ENCODE results near the gene KLRF1.
A peak's percentile ranks its signal among the peaks of the same experiment; 100 is the strongest.

Gene KLRF1

GRCh38 chr12:9796346-9796745 is 30.9 kb upstream of the KLRF1 start:
- Histone ChIP-seq H4K20me1 (ENCODE audit: insufficient read depth, low read length) (no peaks in the 10 kb centered on the region), H2AFZ (ENCODE audit: low read depth, low read length) (no peak overlapping the region), H3K9ac (ENCODE audit: low read length) (no peak overlapping the region), H3K9me3 (ENCODE audit: insufficient read depth, low read length) (no peaks in the 10 kb centered on the region), H3K79me2 (ENCODE audit: low read length) (no peaks in the 10 kb centered on the region), H3K4me3 (ENCODE audit: low read length) (no peak overlapping the region), H3K27ac (ENCODE audit: low read length) (no peak overlapping the region), H3K27me3 (ENCODE audit: low read depth, low read length) (no peaks in the 10 kb centered on the region), H3K36me3 (replicated peaks; ENCODE audit: low read depth, low read length) (no peaks in the 10 kb centered on the region), H3K4me2 (ENCODE audit: low read length) (0 out of 2 replicates have a peak overlapping the region, but pooled peaks have one; percentile 20), H3K4me1 (ENCODE audit: low read length) (peaks cover 56% of the 10 kb centered on the region)
- TF ChIP-seq EZH2phosphoT487 (IDR thresholded peaks at IDR 0.05; ENCODE audit: low read depth) = no peak
- no peak for TF ChIP-seq CTCF (IDR thresholded peaks at IDR 0.05; ENCODE audit: low read depth, low read length)

GRCh38 chr12:9796971-9797370 is 30.3 kb upstream of the KLRF1 start:
- peak overlapping the region; percentile 20 for H3K4me2 ChIP-seq (ENCODE audit: low read length)

GRCh38 chr12:9797722-9798619 is 29.3 kb upstream of the KLRF1 start:
- H3K36me3 ChIP-seq (replicated peaks; ENCODE audit: low read depth, low read length) = no peaks in the 10 kb centered on the region
- H3K27me3 ChIP-seq (ENCODE audit: low read depth, low read length) = no peaks in the 10 kb centered on the region
- no peak overlapping the region for H3K27ac ChIP-seq (ENCODE audit: low read length)
- peak; percentile 95 for TF ChIP-seq CTCF (IDR thresholded peaks at IDR 0.05; ENCODE audit: low read depth, low read length)
- TF ChIP-seq EZH2phosphoT487 (IDR thresholded peaks at IDR 0.05; ENCODE audit: low read depth) = no peak
- H4K20me1 ChIP-seq (ENCODE audit: insufficient read depth, low read length) = no peaks in the 10 kb centered on the region
- H3K4me2 ChIP-seq (ENCODE audit: low read length) = no peak overlapping the region
- H3K4me1 ChIP-seq (ENCODE audit: low read length) = peaks cover 48% of the 10 kb centered on the region
- no peak overlapping the region for H3K4me3 ChIP-seq (ENCODE audit: low read length)
- no peak overlapping the region for H2AFZ ChIP-seq (ENCODE audit: low read depth, low read length)
- H3K79me2 ChIP-seq (ENCODE audit: low read length) = no peaks in the 10 kb centered on the region
- H3K9ac ChIP-seq (ENCODE audit: low read length) = no peak overlapping the region
- H3K9me3 ChIP-seq (ENCODE audit: insufficient read depth, low read length) = no peaks in the 10 kb centered on the region

More at GRCh38 chr12:9796971-9797370, 30.3 kb upstream of the KLRF1 start:
- Histone ChIP-seq H3K4me1 (ENCODE audit: low read length) (peaks cover 55% of the 10 kb centered on the region), H3K9ac (ENCODE audit: low read length) (0 out of 2 replicates have a peak overlapping the region, but pooled peaks have one; percentile 5), H3K36me3 (replicated peaks; ENCODE audit: low read depth, low read length) (no peaks in the 10 kb centered on the region), H3K4me3 (ENCODE audit: low read length) (no peak overlapping the region), H3K27ac (ENCODE audit: low read length) (no peak overlapping the region), H2AFZ (ENCODE audit: low read depth, low read length) (peak overlapping the region; percentile 56; the same call in 1 of the 2 replicates), H3K79me2 (ENCODE audit: low read length) (no peaks in the 10 kb centered on the region), H3K9me3 (ENCODE audit: insufficient read depth, low read length) (no peaks in the 10 kb centered on the region), H4K20me1 (ENCODE audit: insufficient read depth, low read length) (no peaks in the 10 kb centered on the region), H3K27me3 (ENCODE audit: low read depth, low read length) (no peaks in the 10 kb centered on the region)
- TF ChIP-seq CTCF (IDR thresholded peaks at IDR 0.05; ENCODE audit: low read depth, low read length) = no peak
- TF ChIP-seq EZH2phosphoT487 (IDR thresholded peaks at IDR 0.05; ENCODE audit: low read depth) = no peak

- no peak overlapping the region for H3K4me3 ChIP-seq (ENCODE audit: low read length)
- H2AFZ ChIP-seq (ENCODE audit: low read depth, low read length) = no peak overlapping the region
- H3K27me3 ChIP-seq (ENCODE audit: low read depth, low read length) = peaks cover 4% of the 10 kb centered on the region; the same call in 1 of the 2 replicates
- no peaks in the 10 kb centered on the region for H4K20me1 ChIP-seq (ENCODE audit: insufficient read depth, low read length)
- H3K4me1 ChIP-seq (ENCODE audit: low read length) = peaks cover 28% of the 10 kb centered on the region
- H3K9ac ChIP-seq (ENCODE audit: low read length) = no peak overlapping the region
- no peak overlapping the region for H3K27ac ChIP-seq (ENCODE audit: low read length)
- no peaks in the 10 kb centered on the region for H3K36me3 ChIP-seq (replicated peaks; ENCODE audit: low read depth, low read length)
- H3K9me3 ChIP-seq (ENCODE audit: insufficient read depth, low read length) = no peaks in the 10 kb centered on the region
- H3K4me2 ChIP-seq (ENCODE audit: low read length) = no peak overlapping the region
- no peaks in the 10 kb centered on the region for H3K79me2 ChIP-seq (ENCODE audit: low read length)
- TF ChIP-seq CTCF (IDR thresholded peaks at IDR 0.05; ENCODE audit: low read depth, low read length) (no peak), EZH2phosphoT487 (IDR thresholded peaks at IDR 0.05; ENCODE audit: low read depth) (no peak)
Observed at GRCh38 chr12:9799961-9800360, 27.3 kb upstream of the KLRF1 start.
